22Rv1 (cell line): ENCODE data around the gene DBX2.
A peak's percentile ranks its signal among the peaks of the same experiment; 100 is the strongest.
"Not testable (repeated sequence)": the region's sequence is repeated elsewhere in the genome, so short reads cannot be mapped to it uniquely, and the experiment has no call there.

ENCODE experiments used
- H3K27ac ChIP-seq: fragments of 450-650 bp; 2 replicates; pipeline ENCODE4 v1.5.1; 2017
- ZFX ChIP-seq: fragments of 450-650 bp; IDR thresholded peaks from 2 replicates; pipeline ENCODE4 v1.6.1; 2017; ENCODE audit warnings: antibody characterized with exemption, borderline replicate concordance
- TF ChIP-seq, protein P1 (sequence below): fragments of 450-650 bp; IDR thresholded peaks from 2 replicates; pipeline ENCODE4 v1.5.1; 2017; ENCODE audit warnings: mild to moderate bottlenecking

The DBX2 gene

DNA sequence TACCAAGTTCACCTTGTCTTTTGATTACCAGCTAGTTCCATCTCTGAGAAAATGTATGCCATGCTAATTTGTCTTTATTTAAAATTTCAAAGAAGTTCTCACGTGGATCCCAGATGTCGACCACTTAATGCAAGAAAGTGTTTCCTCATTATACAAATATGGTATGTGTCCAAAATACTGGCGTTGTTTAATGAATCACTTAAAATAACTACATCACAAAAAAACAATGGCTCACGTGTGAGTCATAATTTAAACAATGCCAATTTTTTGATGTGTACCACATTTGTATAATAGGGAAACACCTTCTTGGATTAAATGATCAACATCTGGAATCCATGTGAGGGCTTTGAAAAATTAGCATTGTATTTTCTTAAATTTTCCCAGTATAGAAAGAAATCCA lies 40.8 kb downstream of the DBX2 start:
- TF ChIP-seq, protein P1, sequence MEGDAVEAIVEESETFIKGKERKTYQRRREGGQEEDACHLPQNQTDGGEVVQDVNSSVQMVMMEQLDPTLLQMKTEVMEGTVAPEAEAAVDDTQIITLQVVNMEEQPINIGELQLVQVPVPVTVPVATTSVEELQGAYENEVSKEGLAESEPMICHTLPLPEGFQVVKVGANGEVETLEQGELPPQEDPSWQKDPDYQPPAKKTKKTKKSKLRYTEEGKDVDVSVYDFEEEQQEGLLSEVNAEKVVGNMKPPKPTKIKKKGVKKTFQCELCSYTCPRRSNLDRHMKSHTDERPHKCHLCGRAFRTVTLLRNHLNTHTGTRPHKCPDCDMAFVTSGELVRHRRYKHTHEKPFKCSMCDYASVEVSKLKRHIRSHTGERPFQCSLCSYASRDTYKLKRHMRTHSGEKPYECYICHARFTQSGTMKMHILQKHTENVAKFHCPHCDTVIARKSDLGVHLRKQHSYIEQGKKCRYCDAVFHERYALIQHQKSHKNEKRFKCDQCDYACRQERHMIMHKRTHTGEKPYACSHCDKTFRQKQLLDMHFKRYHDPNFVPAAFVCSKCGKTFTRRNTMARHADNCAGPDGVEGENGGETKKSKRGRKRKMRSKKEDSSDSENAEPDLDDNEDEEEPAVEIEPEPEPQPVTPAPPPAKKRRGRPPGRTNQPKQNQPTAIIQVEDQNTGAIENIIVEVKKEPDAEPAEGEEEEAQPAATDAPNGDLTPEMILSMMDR, result no peak
- no peak for TF ChIP-seq ZFX

DNA sequence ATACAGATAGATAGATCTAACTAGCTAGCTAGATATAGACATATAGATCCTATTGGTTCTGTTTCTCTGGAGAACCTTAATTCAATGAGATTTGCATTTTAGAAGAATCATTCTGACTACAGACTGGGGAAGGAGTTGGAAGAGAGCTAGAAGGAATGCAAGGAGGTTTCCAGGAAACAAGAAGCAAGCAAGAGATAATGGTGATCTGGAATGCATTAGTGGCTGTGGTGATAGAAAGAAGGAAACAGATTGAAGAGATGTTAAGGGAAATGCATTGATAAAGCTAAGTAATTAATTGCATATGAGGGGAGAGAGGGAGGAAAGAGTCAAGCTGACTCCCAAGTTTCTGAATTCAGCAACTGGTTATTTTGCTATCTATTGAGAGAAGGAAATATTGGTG lies 42.7 kb downstream of the DBX2 start:
- TF ChIP-seq, protein P1, result no peak
- no peak for TF ChIP-seq ZFX
- no peak overlapping the region for H3K27ac ChIP-seq

More for the DNA sequence above, 40.8 kb downstream of the DBX2 start:
- H3K27ac ChIP-seq, result no peak overlapping the region

DNA sequence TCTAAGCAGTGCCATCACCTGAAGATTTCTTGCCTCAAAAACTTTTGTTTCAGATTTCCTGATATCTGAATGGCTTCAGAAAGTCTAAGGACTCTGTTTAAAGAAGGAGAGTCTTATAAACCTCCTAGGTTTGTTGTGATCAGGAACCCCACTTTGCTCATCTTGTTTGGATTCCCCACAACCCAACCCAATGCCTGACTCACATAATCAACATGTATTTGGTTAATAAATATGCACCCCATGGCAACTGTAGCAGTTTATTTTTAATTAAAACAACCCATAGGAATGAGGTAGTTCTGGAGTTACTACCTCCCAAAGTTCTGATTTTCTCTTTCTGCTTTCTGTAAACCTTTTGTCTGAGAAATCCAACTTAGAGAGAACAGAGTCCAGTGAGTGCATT lies 51.5 kb downstream of the DBX2 start:
- TF ChIP-seq, protein P1, result no peak
- TF ChIP-seq ZFX, result no peak
- H3K27ac ChIP-seq, result no peak overlapping the region

DNA sequence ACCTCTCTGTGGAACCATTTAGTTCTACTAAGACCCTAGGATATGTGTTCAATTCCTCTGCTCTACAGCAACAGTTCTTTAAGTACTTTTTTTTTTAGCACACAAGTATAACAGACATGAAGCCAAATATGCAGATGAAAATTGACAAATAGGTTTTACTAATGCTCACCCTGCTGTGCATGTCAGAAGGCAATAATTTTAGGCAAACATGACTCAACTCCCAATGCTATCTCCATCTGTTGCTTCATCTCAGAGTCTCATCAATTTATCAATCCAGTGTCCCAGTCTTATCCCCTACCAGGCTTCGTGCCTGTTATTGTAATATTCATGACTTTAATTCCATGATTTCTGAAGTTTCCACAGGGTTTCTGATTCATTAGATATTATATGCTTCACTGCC lies 57.7 kb downstream of the DBX2 start:
- TF ChIP-seq, protein P1, result no peak
- TF ChIP-seq ZFX, result no peak

DNA sequence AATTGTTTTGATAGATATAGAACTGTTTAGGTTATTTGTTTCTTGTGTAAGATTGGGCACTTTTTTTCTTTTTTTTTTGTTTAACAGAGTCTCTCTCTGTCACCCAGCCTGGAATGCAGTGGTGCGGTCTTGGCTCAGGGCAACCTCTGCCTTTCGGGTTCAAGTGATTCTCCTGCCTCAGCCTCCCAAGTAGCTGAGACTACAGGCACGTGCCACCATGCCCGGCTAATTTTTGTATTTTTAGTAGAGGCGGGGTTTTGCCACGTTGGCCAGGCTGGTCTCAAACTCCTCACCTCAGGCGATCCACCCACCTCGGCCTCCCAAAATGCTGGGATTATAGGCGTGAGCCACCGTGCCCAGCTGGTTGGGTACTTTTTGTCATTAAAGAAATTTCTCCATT lies 66.0 kb downstream of the DBX2 start:
- not testable (repeated sequence) for H3K27ac ChIP-seq

More for the DNA sequence above, 57.7 kb downstream of the DBX2 start:
- H3K27ac ChIP-seq, result no peak overlapping the region

DNA sequence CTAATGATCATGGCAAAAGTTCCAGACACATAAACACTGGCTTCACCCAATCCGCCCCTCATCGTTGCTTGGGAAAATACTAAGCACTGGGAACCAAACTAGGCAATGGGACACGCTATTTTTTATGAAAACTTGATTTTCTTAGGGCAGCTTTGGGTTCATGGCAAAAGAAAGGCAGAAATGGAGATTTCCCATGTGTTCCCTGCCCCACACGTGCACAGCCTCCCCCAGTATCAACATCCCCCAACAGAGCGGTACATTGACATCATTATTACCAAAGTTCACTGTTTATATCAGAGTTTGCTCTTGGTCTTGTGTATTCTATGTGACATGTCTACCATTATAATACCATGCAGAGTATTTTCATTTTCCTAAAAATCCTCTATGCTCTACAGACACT lies 71.0 kb downstream of the DBX2 start:
- TF ChIP-seq ZFX, result no peak
- TF ChIP-seq, protein P1, result no peak
- H3K27ac ChIP-seq, result no peak overlapping the region

DNA sequence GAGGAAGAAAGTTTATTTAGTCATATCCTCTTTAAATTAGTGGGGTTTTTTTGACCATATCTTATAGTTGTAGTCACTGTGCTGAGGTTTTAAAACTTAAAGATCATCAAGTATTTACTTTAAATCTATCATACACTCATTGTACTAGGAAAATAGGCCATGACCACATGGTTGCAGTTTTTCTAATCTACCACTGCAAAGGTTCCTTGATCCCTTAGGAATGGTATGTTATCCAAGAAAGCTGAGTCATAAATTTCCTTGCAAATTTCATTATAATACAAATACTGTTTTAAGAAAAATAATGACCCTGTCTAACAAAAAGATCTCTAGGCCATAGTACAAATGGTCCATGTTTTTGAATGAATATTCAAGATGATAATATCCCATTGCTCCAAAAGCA lies 74.7 kb downstream of the DBX2 start:
- TF ChIP-seq, protein P1, result no peak
- no peak for TF ChIP-seq ZFX
- no peak overlapping the region for H3K27ac ChIP-seq

DNA sequence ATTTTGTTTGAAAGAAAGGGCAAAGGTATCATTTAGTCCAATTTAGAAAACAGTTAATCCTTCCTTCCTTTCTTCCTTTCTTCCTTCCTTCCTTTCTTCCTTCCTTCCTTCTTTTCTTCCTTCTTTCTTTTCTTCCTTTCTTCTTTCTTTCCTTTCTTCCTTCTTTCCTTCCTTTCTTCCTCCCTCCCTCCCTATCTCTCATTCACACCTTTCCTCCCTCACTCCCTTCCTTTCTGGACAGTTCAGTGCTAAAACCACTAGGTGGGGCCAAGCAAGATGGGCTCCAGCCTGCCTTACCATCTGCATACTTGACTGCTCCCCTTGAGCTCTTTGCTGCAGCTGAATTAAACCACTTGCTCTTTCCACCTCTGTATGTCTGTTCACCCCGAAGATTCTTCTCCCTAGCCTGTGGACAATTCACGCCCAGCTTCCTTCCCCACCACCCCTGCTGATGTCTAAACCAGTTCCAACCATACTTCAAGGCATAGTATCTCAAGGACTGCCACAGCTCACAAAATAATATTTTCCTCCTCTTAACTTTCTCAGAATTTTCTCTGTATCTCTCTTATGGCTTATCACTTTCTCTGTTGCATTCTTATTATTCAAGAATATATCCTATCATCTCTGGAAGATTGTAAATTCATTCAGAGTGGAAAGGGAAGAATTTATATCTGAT lies 78.0 kb downstream of the DBX2 start:
- H3K27ac ChIP-seq, result no peak overlapping the region
- TF ChIP-seq, protein P1, result peak; percentile 92
- TF ChIP-seq ZFX, result no peak
